Stimulated activated CD4-positive, alpha-beta T cell treated with anti-CD3 and anti-CD28 coated beads, Interleukin-4, amount 100 ng/mL, for 4 hours (primary cell): ENCODE results near the gene PLTP.
"Not testable (repeated sequence)": the region's sequence is repeated elsewhere in the genome, so short reads cannot be mapped to it uniquely, and the experiment has no call there.

ENCODE experiments used
- DNase-seq, 2 experiments: peaks; one replicate each; pipeline ENCODE4 v3.0.0-alpha.2; 2020

The PLTP gene

GRCh38 chr20:45944151-45944964, 32.4 kb upstream of the PLTP start:
- no peak for DNase-seq

DNA sequence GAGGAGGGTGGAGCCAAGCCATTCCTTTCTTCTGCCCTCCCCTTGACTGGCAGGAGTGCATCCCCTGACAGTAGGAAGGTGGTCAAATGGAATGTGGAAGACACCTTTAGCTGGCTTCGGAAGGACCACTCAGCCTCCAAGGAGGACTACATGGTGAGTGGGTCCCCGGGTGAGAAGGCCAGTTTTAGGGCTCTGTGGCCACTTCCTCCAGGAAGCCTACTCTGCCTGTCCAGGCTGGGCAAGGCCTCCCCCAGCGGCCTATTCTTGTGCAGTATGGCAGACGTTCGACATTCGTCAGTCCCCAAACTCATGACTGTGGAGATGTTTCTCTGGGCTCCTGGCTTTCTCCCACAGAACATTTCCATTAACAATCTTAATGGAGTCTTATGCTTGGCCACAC, 31.7 kb upstream of the PLTP start:
- DNase-seq: no peak

DNA sequence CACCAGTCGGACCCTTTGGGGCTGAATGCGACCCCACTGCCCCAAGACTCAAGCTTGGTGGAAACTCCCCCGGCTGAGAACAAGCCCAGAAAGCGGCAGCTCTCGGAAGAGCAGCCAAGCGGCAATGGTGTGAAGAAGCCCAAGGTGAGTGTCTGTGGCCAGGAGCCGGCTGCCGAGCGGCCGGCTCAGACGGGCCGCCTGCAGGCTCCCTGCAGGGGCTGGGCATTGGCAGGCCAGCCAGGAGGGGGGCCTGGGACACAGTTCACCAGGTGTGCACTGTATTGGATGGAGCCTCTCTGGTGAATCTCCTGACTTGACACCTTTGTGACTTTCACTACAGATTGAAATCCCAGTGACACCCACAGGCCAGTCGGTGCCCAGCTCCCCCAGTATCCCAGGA, 28.5 kb upstream of the PLTP start:
- no peak for DNase-seq

GRCh38 chr20:45940053-45940452, 28.1 kb upstream of the PLTP start:
- no peak for DNase-seq

- no peak for DNase-seq
These were observed 26.9 kb upstream of the PLTP start for GRCh38 chr20:45938727-45939438.

- DNase-seq: no peak
These were observed 25.8 kb upstream of the PLTP start for GRCh38 chr20:45937765-45938164.

- no peak for DNase-seq
These were observed 23.6 kb upstream of the PLTP start for GRCh38 chr20:45935416-45936046.

DNA sequence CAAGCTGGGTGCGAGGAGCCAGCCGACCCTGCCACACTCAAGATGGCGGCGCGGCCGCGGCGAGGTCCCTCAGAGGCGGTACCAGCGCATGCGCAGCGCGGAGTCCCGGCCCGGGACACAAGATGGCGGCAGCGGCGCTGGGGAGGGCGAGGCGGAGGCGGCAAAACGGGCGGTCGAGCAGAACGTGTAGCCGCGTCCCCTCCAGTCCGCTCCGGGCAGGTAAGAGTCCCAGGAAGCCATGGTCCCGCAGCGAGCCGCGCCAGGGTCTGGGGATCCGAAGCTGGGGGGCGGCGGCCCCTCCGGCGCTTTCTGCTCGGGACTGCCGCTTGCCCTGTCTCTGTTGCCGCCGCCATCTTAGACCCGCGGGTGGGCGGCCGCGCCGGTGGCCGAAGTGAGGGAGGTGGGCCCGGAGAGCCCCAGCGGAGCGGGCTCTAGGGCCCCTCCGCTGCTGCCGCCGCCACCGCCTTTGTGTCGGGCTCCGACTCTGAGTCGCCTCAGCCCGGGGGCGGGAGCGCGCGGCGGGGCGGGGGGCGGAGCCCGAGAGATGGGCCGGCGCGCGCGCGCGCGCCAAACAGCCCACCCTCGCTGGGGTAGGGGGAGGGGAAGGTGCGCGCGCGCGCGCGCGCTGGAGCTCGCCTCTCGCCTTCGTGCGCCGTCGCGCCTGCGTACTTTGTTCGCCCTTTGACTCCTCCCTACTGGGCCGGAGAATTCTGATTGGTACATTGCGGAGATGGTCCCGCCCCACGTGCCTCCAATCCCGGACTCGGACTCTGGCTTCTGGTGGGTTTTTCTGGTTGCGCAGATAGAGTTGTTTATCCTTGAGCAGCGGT, 22.8 kb upstream of the PLTP start, which contains the start of gene PCIF1:
TSS of gene PCIF1 (plus strand) at position 98 of the 830 bp plus-strand sequence. CDS start 4,317 bp downstream, outside the sequence.
- peak; percentile 97 to 98 for DNase-seq

DNA sequence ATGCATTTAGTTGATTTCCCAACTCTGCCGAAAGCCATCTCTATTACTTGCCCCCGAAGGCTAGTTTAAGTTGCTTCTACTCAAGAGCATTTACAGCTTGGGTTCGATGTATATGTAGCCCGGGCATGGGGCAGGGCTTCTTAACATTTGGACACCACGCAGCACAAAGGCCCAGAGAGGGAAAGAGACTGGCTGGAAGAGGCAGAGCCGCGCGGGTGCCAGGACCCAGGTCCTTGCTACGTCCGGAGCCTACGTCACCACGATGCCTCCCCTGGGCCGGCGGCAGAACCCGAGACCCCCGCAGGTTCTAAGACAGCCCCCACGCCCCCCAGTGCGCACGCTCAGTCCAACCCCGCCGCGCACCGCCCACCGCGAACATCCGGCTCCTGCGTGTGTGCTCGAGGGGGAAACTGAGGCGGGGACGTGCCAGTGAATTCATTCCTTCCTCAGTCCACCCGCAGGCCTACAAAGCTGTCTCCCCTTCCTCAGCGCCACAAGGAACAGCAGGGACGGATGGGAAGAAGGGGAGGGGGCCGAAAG, 22.2 kb upstream of the PLTP start:
- peak in 1 of 2 experiments; percentile 67 for DNase-seq

GRCh38 chr20:45933266-45934045, 21.5 kb upstream of the PLTP start:
- DNase-seq: peak; percentile 46 to 55

GRCh38 chr20:45931680-45932079, 19.7 kb upstream of the PLTP start:
- not testable (repeated sequence) for DNase-seq

DNA sequence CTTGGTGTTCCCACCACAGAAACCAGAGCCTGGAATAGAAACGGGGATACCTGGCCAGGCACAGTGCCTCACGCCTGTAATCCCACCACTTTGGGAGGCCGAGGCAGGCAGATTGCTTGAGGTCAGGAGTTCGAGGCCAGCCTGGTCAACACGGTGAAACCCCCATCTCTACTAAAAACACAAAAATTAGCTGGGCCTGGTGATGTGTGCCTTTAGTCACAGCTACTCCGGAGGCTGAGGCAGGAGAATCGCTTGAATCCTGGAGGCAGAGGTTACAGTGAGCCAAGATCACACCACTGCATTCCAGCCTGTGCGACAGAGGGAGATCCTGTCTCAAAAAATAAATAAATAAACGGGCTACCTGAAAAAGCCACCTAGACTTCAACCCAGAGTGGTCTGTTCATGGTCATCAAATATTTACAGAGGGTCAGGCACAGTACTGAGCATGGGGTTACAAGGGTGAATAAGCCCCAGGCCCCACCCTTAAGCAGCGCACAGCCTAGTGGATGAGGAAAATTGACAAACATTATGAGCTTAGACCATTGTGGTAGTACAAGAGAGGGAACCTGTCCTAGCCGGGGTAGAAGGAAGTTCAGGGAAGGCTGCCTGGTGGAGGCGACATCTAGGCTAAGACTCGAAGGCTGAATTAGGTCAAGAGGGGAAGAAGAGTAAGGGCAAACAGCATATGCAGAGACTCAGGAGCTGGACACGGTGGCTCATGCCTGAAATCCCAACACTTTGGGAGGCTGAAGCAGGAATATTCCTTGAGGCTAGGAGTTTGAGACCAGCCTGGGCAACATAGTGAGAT, 15.3 kb upstream of the PLTP start:
- DNase-seq: no peak

DNA sequence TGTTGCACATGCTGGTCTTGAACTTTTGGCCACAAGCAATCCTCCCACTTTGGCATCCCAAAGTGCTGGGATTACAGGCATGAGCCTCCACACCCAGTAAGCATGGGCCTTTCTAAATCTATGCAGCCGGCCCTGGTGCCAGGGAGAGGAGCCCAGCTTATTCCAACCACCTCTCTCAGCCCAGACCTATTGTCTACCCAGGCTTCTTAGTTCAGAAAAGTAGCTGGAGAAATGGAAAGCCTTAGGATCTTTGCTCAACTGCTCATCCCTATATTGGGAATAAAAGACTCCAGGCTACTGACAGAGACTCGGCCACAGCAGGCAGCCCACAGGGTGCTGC, 14.7 kb upstream of the PLTP start:
- no peak for DNase-seq

GRCh38 chr20:45925821-45926506, 14.0 kb upstream of the PLTP start:
- DNase-seq: no peak

DNA sequence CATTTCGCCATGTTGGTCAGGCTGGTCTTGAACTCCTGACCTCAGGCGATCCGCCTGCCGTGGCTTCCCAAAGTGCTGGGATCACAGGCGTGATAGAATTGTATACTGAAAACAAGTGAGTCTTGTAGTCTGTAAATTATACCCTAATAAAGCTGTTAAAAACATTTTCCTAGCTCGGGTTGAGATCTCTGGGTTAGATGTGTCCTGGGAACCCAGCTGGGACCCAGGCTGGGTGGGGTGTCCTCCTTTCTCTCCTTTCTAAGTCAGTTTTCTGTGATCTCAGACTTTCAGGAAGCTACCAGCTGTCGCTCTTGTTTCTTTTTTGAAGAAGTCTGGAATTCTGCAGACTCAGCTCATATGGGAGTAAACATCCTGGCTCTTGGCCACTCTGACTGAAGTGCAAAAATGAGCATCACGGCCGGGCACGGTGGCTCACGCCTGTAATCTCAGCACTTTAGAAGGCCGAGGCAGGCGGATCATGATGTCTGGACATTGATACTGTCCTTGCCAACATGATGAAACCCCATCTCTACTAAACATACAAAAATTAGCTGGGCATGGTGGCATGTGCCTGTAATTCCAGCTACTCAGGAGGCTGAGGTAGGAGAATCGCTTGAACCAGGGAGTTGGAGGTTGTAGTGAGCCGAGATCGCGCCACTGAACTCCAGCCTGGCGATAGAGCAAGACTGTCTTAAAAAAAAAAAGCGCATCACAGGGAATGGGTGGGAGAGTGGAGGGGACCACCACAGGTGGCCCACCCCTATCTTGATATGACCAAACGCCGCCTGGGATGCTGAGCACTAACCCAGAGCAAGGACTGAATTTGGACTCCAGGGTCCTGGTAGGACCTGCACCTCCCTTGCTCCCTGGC, 12.7 kb upstream of the PLTP start:
- no peak for DNase-seq

- DNase-seq: no peak
These were observed 9.6 kb upstream of the PLTP start for GRCh38 chr20:45921337-45922189.

- no peak for DNase-seq
These were observed 8.7 kb upstream of the PLTP start for GRCh38 chr20:45920462-45921336.
